CD4-positive, alpha-beta T cell treated with Interleukin-12 subunit alpha and Interleukin-12 subunit beta, for 1 hour (primary cell): Measurements from ENCODE around the gene MRPL20.
"Not testable (repeated sequence)": the region's sequence is repeated elsewhere in the genome, so short reads cannot be mapped to it uniquely, and the experiment has no call there.

Source experiments
- DNase-seq: peaks from one replicate; pipeline ENCODE4 v3.0.0-alpha.2; 2020

Gene MRPL20

DNA sequence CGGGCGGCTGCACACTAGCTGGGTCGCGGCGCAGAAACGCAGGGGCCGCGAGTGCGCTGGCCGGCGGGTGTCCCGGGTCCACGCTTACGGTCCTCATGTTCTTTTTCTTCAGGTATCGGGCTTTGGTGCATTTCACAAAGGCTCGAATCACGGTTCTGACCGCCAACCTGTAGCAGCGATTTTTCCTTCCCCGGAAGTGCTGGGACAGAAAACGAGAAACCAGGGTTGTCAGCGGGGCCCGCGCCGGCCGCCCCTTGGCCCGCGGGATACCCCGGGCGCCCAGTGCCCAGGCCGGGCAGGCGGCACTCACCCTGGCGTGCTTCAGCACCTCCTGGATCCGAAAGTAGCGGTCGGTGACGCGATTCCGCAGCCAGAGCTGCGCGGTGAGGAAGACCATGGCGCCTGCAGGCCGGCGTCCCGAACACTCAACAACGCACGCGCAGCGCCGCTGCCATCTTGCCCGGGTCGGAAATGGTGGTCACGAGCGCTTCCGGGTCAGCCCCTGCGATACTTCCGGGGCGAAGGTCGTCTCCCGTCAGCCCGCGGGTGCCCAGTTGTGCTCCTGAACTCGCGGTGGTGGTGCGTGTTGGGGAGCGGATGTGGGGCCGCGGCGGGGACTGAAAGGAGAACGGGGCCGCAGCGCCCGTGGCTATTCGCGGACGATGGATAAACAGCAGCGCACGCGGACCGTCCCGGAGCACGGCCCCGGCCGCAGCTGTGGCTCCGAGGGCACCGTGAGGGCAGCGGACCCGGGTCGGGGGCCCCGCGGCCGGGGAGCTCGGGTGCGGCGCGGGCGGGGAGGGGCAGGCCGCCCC lies at the start of gene MRPL20:
Gene MRPL20 (minus strand): TSS at position 473 of the 815 bp plus-strand sequence. CDS start 76 bp downstream, at position 397.
- peak; percentile 96 for DNase-seq

DNA sequence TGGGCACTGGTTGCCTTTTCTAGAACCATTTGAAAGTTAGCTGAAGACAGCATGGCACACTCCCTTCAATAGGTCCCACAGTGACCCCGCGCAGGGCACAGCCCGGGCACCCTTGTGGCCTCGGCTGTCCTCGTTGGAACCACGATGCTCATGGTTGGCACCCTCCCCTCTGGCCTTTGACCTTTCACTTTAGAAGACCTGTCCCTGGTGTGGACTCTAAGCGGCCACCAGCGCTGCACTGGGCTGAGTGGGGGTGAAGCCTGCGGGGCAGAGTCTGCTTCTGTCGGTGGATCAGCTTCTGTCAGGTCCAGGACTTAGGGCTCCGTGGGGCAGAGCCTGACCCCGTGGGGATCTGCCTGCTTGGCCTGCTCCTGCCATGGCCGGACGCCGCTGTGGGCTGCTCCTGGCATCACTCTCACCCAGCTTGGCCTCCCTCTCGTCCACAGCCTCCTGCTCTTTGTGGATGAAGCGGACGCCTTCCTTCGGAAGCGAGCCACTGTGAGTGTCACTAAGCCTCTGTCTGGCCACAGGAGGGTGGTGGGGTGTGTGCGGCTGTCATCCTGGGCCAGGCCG lies 49.7 kb upstream of the MRPL20 start:
- not testable (repeated sequence) for DNase-seq

DNA sequence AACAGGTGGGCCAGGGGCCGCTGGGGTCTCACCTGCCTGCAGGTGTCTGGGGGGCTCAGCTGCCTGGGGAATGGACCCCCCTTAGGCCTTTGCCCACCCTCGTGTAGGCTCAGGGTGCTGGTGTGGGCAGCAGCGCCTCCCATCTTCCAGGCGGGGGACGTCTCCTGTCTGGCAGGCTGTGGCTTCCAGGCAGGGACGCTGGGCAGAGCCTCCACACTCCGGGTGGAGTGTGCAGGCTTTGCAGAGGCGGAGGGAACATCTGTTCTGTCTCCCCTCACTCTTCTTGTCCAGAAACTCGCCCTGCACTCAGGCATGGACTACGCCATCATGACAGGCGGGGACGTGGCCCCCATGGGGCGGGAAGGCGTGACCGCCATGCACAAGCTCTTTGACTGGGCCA lies 48.8 kb upstream of the MRPL20 start:
- not testable (repeated sequence) for DNase-seq

DNA sequence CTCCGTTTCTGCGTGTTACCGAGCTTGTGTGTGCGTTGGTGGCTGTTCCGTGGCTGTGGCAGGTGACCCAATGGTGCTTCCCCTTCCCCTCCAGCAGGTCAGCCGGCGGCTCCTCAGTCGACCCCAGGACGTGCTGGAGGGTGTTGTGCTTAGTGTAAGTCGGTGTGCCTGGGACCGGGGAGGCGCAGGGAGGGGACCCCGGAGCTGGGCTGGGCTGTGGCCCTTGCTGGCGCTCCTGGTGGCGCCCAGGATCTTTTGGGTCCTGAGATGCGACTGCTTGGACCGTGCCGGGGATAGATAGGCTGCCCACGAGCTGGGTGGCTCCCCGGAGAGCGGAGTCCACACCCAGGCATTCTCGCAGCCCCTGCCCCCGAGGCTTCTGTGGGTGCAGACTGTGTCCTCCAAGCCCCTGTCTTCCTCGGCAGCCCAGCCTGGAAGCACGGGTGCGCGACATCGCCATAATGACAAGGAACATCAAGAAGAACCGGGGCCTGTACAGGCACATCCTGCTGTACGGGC lies 48.3 kb upstream of the MRPL20 start:
- DNase-seq = no peak

DNA sequence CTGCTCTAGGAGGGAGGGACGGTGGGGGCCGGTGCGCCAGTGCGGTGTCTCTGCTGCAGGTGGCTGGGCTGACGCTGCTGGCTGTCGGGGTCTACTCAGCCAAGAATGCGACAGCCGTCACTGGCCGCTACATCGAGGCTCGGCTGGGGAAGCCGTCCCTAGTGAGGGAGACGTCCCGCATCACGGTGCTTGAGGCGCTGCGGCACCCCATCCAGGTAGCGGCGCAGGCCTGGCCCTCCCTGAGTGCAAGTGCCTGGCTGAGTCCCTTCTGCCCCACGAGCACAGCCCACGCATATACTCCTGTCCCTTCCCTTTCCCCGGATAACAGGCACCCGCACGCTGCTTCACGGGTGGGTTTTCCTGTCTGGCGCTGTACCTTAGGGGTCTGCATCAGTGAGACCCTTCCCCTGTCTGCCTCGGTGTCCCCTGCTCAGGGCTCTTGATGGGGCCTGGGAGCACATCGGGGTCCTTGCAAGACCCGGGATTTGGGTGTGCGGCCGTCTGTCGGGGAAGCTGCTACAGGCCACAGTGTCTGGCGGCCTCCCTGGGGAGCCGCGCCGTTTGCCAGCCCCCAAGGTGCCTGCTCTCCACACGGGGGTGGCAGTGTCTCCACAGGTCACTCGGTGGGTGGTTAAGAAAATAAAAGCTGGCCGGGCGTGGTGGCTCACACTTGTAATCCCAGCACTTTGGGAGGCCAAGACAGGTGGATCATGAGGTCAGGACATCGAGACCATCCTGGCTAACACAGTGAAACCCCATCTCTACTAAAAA lies 47.4 kb upstream of the MRPL20 start:
- DNase-seq = not testable (repeated sequence)

DNA sequence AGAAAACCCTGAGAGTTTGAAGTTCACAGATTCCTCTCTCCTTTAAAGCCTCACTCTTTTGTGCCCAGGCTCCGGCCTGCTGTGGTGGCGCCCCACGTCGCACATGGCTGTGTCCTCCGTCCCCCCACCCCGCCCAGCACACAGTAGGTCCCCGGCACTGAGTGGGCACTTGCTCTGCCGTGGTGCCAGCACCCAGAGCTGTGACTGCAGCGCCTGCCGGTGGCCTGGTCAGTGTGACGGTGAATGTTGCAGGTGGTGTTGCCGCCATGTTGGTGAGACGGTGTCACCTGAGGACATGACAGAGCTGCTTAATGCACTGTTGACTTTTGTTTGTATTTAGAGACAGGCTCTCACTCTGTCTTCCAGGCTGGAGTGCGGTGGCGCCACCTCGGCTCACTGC lies 45.8 kb upstream of the MRPL20 start:
- no peak for DNase-seq

DNA sequence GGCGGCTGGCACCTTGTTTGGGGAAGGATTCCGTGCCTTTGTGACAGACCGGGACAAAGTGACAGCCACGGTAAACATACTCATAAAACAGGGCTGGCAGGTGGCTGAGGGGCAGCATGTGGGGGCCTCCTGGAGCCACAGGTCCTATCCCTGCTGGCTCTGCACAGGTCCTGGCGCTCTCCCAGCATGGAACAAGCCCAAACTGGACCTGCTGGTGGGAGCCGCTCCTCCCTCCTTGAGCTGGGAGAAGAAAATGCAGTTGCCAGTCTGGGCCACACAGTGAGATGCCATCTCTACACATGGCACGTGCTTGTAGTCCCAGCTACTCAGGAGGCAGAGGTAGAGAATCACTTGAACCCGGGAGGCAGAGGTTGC lies 45.3 kb upstream of the MRPL20 start:
- not testable (repeated sequence) for DNase-seq

DNA sequence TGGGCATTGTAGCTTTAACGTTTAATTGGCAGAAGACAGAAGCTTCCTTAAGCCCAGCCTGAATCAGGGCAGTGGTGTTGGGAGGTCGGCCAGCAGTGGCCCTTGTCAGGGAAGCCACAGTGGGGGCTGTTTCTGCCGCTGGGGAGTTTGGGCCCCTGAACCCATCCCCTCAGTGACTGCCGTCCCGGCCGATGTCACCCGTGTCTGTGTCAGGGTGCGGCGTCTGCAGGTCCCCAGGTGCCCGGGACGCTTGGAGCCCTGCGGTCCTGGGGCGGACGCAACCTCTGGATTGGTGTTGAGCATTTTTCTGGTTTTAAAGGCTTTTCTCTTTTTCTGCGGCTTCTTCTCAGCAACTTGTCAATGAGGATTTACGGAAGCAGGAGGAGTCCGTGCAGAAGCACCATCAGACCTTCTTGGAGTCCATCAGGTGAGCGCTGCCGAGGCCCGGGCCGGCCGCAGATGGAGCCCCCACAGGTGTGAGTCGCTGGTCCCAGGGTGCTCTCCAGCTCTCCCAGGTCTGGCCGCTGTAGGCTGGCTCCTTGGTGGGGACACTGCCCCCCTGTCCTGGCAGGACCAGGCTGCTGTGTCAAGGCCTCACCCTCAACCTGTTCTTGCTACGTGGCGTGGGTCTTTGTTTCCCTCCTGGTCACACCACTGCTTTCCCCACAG lies 44.7 kb upstream of the MRPL20 start:
- no peak for DNase-seq

DNA sequence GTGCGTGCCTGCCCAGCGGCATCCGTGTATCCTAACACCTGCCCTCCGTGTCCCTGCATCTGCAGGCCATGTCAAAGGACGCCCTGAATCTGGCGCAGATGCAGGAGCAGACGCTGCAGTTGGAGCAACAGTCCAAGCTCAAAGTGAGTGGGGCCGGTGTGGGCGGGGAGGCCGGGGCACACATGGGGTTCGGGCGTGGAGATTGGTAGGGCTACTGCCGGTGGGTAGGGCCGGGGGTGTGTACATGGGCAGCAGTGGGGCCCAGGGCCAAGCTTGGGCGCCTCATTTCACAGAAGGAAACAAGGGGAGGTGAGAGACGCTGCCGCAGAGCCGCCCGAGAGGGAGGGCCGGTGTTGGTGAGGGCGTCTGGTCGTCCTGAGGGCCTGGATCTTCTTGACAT lies 43.5 kb upstream of the MRPL20 start:
- not testable (repeated sequence) for DNase-seq

DNA sequence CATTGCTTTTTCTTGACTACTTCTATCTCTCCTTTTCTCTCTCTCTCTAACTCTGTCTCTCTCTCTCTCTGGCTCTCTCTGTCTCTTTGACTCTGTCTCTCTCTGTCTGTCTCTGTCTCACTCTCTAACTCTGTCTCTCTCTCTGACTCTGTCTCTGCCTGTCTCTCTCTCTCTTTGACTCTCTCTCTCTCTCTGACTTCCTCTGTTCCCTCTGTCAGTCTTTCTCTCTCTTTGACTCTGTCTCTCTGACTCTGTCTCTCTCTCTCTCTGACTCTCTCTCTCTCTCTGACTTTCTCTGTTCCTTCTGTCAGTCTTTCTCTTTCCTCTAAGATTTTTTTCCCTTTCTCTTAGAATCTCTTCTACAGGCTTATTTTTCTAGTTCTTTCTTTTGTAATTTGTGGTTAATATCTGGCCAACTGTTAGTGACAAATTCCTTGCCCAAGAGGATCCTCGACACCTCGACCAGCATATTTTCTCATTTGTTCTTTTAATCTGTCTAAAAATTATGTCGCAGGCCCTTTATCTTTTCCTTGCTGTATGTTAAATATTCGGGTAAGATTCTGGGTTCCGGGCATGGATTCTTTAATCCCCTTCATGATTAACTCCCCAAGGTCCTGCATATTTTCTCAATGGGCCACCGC lies 42.1 kb upstream of the MRPL20 start, which contains the start of gene ATAD3C:
Gene ATAD3C (plus strand): TSS at position 591 of the 641 bp plus-strand sequence. CDS start 995 bp downstream, outside the sequence.
- DNase-seq = no peak

DNA sequence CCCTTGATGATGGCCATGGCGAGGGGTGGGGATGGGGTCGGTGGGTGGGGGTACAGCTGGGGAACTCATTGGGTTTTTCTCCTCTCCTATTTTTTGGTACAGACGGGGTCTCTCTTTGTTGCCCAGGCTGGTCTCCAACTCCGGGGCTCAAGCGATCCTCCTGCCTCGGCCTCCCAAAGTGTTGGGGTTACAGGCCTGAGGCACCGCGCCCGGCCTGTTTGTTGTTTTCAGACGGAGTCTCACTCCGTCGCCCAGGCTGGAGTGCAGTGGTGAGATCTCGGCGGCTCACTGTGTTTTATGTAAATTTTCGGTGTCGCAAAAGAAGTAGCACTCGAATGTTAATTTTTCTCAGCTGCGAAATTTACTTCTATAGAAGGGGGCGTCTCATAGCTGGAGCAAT lies 39.5 kb upstream of the MRPL20 start:
- DNase-seq = not testable (repeated sequence)

DNA sequence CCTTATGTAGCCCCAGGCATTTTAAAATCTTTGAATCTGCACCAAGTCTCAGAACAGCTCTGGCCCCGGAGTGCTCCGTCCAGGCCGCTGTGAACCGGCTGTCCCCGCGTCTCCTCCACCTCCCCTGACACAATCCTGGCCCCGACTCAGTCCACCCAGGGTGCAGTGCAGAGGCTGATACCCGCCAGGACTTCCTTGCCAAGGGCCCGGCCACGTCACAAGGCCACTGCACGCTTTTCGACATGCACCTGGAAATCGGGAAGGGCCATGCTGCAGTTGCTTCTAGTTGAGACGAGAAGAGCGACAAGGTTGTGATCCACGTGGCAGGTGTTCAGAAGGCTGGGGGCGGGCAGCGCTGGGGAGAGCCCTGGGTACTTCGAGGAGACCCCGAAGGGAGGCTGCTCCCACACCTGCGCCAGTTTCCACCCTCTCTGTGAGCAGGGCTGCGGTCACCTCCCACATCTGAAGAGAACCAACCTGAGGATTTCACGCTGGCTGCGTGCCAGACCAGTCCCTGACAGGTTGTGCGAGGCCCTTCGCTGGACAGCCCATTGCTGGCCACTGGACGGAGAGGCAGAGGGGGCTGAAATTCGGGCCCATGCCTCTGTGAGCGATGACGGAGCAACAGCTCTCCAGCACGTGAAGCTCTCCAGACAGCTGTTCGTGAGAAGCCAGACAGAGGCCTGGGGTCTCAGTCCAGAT lies 35.1 kb upstream of the MRPL20 start:
- DNase-seq = no peak

DNA sequence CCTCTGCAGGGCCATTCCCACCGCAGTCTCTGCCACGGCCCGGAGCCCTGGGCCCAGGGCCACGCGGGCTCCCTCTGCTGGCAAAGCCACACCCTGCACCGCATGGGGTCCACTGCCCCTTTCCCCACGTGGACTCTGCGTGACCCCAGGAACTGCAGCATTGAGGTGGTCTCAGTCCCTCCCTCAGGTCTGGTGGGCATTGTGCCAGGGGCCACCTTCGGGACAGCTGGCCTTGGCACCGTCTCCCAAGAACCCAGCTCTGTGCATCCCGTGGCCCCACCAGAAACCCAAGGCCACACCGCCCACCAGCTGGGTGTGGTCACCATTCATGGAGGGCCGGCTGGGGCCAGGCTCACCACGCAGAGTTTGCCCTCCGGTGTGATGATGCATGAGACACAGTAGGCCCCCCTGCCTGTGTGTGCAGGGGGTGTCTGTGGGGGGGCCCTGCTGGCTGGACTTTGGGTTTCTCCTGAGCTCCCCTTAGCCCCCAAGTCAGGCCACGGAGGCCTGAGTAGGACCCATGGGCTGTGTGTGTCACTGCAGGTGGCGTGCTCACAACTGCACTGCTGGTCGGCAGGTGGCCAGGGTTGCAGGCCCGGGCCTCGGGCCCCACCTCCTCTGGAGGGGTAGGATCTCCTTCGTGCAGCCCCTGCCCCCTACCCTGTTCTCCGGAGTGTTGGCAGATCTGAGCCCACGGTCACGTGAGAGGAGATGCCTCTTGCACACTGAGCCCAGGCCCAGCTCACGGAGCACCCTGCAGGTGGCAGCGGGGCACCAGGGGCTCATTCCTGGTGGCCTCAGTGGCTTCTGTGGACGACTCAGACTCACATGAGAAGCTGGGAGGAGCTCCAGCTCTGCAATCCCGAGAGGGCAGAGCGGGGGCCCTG lies 34.2 kb upstream of the MRPL20 start:
- peak; percentile 54 for DNase-seq

DNA sequence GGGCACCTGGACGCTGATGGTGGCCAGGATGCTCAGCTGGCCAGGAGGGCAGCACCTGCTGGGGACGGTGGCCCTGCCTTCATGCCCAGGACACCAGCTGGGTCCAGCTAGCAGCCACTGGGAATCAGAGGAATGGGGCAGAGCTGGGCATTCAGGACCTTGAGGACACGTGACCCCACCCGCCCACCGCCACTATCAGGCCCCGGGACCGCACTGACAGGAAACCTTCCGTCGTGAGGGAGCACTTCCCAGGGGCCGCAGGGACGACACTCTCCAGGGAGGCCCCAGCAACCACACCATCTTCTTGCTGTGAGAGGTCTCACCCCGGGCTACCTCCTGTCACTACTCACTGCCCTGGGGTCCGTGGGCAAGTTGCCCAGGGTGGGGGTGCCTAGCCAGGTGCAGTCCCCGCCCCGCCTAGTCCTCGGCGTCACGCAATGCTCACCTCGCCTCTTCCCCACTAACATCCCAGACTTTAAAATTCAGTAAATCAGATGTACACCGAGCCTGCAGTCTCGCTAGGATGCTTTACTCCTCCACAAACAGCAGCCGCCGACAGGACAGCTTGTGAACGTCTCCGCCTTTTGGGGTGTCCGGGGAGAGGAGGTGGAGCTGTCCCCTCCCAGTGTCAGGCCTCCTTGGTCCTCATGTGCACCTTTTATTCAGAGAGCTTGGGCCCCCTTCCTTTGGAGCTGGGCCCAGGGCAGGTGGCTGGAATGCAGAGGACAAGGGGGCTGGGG lies 33.3 kb upstream of the MRPL20 start:
- DNase-seq = no peak

DNA sequence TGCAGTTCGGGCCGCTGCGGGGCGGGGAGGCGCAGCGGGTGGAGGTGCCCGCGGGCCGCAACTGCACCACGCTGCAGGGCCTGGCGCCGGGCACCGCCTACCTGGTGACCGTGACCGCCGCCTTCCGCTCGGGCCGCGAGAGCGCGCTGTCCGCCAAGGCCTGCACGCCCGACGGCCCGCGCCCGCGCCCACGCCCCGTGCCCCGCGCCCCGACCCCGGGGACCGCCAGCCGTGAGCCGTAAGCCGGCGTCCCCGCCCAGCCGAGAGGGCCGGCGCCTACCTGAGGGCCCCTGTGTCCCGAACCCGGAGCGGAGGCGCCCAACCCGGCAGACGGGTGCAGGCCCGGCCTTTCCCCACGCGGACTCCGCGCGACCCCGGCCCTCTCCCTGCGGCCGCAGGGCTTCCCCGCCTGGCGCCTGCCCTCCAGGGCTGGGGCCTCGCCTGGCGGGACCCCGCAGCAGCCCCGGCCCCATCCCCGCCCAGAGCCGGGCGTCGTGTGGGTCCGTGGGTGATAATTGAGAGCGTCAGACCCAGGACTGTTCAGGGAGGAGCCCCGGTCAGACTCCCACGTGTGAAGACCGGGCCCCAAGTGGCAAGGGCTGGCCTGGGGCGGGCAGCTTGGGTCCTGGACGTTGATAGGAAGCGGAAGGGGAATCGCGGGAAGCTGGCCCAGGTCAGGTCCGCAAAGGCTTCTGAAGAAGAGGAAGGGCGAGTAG lies 32.6 kb upstream of the MRPL20 start:
- no peak for DNase-seq

DNA sequence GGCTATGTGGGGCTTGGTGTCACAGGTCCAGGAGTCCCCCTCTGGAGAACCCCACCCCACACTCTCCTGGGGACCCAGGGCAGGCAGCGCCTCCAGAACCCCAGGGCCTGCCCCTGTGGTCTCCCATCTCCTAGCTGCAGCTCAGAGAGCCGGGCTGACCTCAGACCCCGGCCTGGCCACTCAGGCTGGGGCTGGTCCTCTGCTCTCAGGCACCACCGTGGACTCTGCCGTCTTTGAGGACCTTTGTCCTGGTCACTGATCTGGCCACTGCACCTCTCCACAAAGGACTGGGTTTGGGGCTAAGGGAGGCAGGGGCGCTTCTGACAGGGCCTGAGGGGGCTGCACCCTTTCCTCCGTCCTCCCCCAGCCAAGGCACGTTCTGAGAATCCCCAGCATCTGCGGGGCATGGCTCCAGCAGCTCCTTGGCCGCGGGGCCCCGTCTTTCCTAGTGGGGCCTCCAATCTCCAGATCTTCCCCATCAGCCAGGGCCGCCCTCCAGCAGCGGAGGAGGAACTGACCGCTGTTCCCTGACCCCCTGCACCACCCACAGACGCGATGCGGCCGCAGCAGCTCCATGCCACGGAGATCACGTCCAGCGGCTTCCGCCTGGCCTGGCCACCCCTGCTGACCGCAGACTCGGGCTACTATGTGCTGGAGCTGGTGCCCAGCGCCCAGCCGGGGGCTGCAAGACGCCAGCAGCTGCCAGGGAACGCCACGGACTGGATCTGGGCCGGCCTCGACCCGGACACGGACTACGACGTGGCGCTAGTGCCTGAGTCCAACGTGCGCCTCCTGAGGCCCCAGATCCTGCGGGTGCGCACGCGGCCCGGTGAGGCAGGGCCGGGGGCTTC lies 31.7 kb upstream of the MRPL20 start:
- no peak for DNase-seq

DNA sequence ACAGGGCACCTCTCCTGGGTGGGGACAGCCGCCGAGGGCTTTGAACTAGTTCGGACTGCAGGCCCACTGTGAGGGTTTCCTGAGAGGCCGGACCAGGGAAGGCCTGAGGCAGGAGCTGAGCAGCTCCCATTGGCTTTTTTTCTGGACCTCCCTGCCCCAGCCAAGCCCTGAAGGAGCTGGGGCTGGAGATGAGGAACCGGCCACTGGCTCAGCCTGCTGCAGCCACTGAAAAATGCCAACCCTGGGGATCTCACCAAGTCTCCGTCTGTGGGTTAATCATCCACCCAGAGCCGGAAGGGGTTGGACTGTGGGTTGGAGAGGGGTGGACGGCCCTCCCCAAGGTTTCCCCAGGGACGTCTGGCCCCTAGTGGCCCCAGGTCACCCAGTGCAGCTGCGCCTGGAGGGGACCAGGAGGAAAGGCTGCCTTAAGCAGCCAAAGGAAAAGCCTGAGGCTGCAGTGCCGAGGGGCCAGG lies 30.8 kb upstream of the MRPL20 start:
- no peak for DNase-seq
